HG03571 (cell line): Measurements from ENCODE around the gene NDUFAF8.

Source experiments
- ATAC-seq: cut with Tn5 transposase; IDR thresholded peaks from one replicate; pipeline ENCODE4 v1.9.1; 2021; ENCODE audit not compliant: unreplicated experiment

The NDUFAF8 gene, protein sequence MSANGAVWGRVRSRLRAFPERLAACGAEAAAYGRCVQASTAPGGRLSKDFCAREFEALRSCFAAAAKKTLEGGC

DNA sequence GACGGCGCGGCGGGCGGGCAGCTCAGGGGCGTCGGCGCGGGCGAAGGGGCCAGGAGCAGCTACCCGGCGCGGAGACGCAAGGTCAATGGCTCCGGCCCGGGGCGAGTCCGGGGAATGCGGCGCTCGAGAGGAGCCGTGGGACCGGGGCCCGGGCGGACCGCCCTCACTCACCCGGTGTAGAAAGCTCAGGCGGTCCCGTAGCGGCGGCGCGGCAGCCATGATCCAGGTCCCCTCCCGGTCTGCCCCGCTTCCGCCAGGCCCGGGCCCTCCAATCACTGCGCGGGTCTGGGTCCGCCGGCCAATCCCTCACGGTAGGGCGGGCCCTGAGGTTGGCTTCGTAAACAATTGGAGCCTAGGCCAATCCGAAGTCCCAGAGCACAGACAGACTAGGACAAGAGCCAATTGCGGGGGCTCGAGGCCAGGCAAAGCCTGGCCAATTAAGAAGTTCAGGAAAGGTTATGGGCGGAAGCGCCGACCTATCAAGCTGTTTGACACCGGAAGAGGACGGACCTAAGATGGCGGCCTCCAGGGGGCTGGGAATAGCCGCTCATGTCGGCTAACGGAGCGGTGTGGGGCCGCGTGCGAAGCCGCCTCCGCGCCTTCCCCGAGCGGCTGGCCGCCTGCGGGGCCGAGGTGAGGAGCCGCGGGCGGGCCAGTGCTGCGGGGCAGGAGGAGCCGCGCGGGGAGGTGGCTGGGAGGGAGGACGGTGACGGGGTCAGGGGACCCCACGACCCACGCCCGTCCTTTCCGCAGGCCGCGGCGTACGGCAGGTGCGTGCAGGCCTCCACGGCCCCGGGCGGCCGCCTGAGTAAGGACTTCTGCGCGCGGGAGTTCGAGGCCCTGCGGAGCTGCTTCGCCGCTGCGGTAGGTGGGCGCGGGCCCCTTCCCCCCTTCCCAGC, at the start of gene NDUFAF8, which contains the start of gene TEPSIN:
TSS of gene NDUFAF8 (plus strand) at position 504 of the 899 bp plus-strand sequence. CDS start at position 550, 46 bp downstream.
TSS of gene TEPSIN (minus strand) at position 241 of the 899 bp plus-strand sequence. CDS start at position 219, 22 bp downstream.
- ATAC-seq, result peak; percentile 87

- ATAC-seq, result no peak
These were observed 49.2 kb upstream of the NDUFAF8 start for GRCh38 chr17:81189670-81190530.

- no peak for ATAC-seq
These were observed 48.5 kb upstream of the NDUFAF8 start for GRCh38 chr17:81190591-81190990.

- no peak for ATAC-seq
These were observed 48.0 kb upstream of the NDUFAF8 start for GRCh38 chr17:81191116-81191515.

- ATAC-seq, result no peak
These were observed 47.5 kb upstream of the NDUFAF8 start for GRCh38 chr17:81191646-81192045.

- no peak for ATAC-seq
These were observed 46.6 kb upstream of the NDUFAF8 start for GRCh38 chr17:81192386-81193050.

DNA sequence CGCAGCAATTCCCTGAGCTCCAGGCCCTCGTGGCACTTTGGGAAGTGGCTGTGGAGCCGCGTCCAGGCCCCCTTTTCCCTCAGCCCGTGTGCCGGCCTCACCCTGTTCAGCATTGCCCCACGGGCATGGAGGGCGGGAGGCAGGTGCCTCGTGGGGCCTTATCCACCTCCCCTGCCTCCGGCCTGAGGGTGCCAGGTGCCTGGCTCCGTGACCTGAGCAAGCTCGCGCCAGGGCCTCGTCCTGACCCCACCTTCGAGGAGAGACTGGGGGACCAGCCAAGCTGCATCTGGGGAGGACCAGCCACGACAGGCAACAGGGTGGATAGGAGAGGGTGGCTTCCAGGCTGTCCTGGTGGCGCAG, 46.1 kb upstream of the NDUFAF8 start:
- no peak for ATAC-seq

DNA sequence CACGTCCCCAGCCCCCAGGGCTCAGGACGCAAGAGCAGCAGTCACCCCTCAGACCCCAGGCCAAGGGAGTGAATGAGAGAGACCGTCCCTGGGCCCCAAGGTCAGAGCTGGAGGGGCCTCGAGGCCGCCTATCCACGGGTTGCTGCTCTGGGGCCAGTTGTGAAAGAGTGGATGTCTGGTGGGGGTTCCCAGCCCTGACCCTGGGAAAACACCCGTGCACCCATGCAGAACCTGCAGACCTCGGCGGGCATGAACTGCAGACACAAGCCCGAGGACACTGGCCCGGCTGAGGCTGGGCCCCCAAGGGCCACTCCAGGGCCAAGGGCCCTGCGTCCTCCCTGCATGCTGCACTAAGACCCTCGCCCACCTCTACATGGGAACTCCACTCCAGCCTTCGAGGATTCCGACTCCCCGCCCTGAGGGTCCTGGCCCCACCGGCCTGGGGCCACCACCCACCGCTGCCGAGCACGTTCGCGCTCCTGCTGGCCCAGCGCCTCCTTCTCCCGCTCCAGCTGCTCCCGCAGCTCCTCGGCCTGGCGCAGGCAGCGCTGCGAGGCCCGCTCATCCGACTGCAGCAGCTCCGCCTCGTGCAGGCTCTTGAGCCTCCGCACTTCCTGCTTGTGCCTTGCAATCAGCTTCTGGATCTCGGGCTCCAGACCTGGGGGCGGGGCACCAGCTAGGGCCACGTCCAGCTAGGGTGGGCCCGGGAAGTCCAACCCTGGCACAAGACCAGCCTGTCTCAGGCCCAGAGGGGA, 45.5 kb upstream of the NDUFAF8 start:
- no peak for ATAC-seq

GRCh38 chr17:81194225-81194760, 44.8 kb upstream of the NDUFAF8 start:
- no peak for ATAC-seq

GRCh38 chr17:81194941-81195901, 43.9 kb upstream of the NDUFAF8 start:
- no peak for ATAC-seq

- ATAC-seq, result no peak
These were observed 43.1 kb upstream of the NDUFAF8 start for GRCh38 chr17:81195941-81196495.

GRCh38 chr17:81196505-81197408, 42.4 kb upstream of the NDUFAF8 start:
- no peak for ATAC-seq

GRCh38 chr17:81197409-81197795, 41.7 kb upstream of the NDUFAF8 start:
- no peak for ATAC-seq

DNA sequence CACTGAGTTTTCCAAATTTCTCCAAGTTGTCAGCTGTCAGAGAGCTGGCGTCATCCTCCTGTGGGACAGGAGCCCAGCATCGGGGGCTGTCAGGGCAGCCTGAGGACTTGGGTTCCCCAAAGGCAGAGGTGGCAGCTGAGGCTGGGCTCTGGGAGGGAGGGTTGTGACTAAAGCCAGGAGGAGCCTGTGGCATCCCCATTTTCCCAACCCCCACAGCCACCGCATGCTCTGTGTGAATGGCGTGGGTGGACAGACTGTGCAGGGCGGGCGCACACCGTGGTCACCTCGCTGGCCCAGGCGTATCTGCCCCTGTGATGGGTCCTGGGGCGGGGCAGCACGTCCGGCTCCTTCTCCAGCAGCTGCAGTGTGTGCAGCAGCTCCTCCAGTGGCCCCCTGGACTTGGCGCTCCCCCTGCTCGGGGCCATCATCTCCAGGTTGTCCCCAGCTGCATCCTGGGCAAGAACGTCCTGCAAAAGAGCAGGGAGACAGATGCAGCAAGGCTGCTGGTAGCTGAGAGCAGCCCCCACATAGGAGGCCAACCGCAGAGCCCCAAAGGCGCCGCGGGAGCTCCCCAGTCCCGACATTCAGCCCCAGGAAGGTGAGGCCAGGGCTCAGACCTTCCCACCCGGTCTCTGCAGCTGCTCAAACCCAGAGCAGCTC, 41.2 kb upstream of the NDUFAF8 start:
- no peak for ATAC-seq

- no peak for ATAC-seq
These were observed 40.2 kb upstream of the NDUFAF8 start for GRCh38 chr17:81198826-81199481.

- ATAC-seq, result no peak
These were observed 39.7 kb upstream of the NDUFAF8 start for GRCh38 chr17:81199482-81199830.

- ATAC-seq, result no peak
These were observed 38.9 kb upstream of the NDUFAF8 start for GRCh38 chr17:81200201-81200600.
